Measurements from ENCODE around the gene FBXO7.

Gene FBXO7

DNA sequence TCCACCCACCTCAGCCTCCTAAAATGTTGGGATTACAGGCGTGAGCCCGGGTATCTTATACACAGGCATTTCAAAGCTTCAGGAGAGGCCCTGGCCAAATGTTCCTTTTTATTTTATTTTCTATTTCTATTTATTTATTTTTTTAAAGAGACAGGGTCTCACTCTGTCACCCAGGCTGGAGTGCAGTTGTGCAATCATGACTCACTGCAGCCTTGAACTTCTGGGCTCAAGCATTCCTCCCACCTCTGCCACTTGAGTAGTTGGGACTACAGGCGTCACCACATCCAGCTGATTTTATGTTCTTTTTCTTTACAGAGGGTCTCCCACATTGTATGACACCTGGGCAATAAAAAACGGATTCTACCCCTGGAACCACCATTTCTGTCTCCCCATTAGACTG lies 71.2 kb downstream of the FBXO7 start:
- no peaks in the 10 kb centered on the region for H3K4me1 Mint-ChIP-seq
- no peak overlapping the region for H3K27ac Mint-ChIP-seq
- no peak for ATAC-seq
- H3K9me3 Mint-ChIP-seq: no peaks in the 10 kb centered on the region
- H3K27me3 Mint-ChIP-seq: peaks cover 10% of the 10 kb centered on the region
- no peak overlapping the region for H3K4me3 Mint-ChIP-seq
- DNase-seq: no peak
- no peaks in the 10 kb centered on the region for H3K36me3 Mint-ChIP-seq (ENCODE audit: low read depth)

DNA sequence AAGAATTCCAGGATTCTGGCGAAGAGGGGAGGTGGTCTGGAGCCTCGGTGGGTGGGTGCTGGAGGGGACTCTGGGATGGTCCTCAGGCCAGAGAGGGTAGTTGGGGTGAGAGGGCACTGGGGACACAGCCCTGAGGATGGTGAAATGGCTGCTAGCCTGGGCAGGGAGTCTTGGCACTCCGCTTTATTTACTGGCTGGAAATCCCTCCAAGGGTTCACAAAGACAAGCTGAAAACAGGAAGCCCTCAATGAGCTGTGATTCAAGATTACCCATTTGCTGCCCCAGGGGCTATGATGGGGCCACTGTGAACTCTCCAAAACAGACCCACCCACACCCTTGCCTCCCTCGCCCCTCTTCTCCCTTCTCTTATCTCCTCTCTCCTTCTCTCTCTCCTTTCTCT lies 71.9 kb downstream of the FBXO7 start:
- DNase-seq: no peak
- Mint-ChIP-seq H3K4me3 (no peak overlapping the region), H3K9me3 (no peaks in the 10 kb centered on the region), H3K27ac (no peak overlapping the region), H3K27me3 (peaks cover 11% of the 10 kb centered on the region), H3K36me3 (ENCODE audit: low read depth) (no peaks in the 10 kb centered on the region), H3K4me1 (no peaks in the 10 kb centered on the region)
- ATAC-seq: no peak

DNA sequence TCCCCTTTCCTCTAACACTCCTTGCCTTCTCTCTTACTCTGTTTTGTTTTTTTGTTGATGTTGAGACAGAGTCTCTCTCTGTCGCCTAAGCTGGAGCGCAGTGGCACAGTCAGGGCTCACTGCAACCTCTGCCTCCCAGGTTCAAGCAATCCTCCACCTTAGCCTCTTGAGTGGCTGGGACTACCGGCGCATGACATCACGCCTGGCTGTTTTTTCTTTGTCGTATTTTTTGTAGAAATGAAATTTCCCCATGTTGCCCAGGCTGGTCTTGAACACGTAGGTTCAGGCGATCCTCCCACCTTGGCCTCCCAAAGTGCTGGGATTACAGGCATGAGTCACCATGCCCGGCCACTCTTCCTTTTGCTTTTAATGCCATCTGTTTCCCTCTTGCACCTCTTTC lies 72.3 kb downstream of the FBXO7 start:
- H3K36me3 Mint-ChIP-seq (ENCODE audit: low read depth): no peaks in the 10 kb centered on the region
- no peaks in the 10 kb centered on the region for H3K4me1 Mint-ChIP-seq
- peaks cover 13% of the 10 kb centered on the region for H3K27me3 Mint-ChIP-seq
- ATAC-seq: no peak
- no peak for DNase-seq
- no peaks in the 10 kb centered on the region for H3K9me3 Mint-ChIP-seq
- no peak overlapping the region for H3K4me3 Mint-ChIP-seq
- H3K27ac Mint-ChIP-seq: no peak overlapping the region

DNA sequence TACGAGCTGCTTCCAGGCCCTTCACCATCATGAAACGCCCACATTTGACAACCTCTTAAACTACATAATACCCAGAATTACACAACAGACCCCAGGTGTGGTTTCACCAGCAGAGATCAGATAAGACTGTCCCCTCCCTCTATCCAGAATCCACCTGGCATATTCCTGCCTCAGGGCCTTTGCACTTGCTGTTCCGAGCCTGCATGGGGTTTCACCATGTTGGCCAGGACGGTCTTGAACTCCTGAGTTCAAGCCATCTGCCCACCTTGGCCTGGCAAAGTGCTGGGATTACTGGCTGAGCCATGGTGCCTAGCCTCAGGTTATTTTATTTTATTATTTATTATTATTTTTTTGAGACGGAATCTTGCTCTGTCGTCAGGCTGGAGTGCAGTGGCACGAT lies 73.4 kb downstream of the FBXO7 start:
- H3K36me3 Mint-ChIP-seq (ENCODE audit: low read depth): no peaks in the 10 kb centered on the region
- no peak for DNase-seq
- H3K4me1 Mint-ChIP-seq: no peaks in the 10 kb centered on the region
- H3K9me3 Mint-ChIP-seq: no peaks in the 10 kb centered on the region
- H3K27me3 Mint-ChIP-seq: peaks cover 9% of the 10 kb centered on the region
- H3K27ac Mint-ChIP-seq: no peak overlapping the region
- H3K4me3 Mint-ChIP-seq: no peak overlapping the region
- no peak for ATAC-seq
